SK-N-SH treated with all-trans-retinoic acid at 6 μM for 48 hours (cell line): ENCODE results near the gene MVK.

Source experiments
- ATAC-seq: fragments of 200-7000 bp; cut with Tn5 transposase; 3 replicates; pipeline ENCODE4 v1.9.1; 2020; ENCODE audit warnings: mild to moderate bottlenecking, moderate library complexity
- ARNTL ChIP-seq: fragments of 450-650 bp; formaldehyde crosslinking; IDR thresholded peaks from 2 replicates; pipeline ENCODE4 v1.5.0; 2020; ENCODE audit warnings: low read depth, mild to moderate bottlenecking, moderate library complexity, borderline replicate concordance
- BACH2 ChIP-seq: fragments of 250-450 bp; sonication (Bioruptor Pico); IDR thresholded peaks from 2 replicates; pipeline ENCODE4 v1.9.0; 2021; ENCODE audit warnings: mild to moderate bottlenecking, borderline replicate concordance
- CSDC2 ChIP-seq: fragments of 250-450 bp; sonication (Bioruptor Pico); IDR thresholded peaks from 2 replicates; pipeline ENCODE4 v1.5.0; 2020; ENCODE audit warnings: mild to moderate bottlenecking, moderate library complexity
- GLIS3 ChIP-seq: fragments of 250-450 bp; sonication (Bioruptor Pico); IDR thresholded peaks from 2 replicates; pipeline ENCODE4 v1.5.0; 2020; ENCODE audit warnings: mild to moderate bottlenecking, moderate library complexity
- ISL1 ChIP-seq: fragments of 250-450 bp; sonication (Bioruptor Pico); IDR thresholded peaks from 2 replicates; pipeline ENCODE4 v2.1.2; 2022; ENCODE audit warnings: mild to moderate bottlenecking, moderate library complexity
- PPARA ChIP-seq: fragments of 250-450 bp; sonication (Bioruptor Pico); IDR thresholded peaks from 2 replicates; pipeline ENCODE4 v1.5.0; 2020; ENCODE audit warnings: mild to moderate bottlenecking, borderline replicate concordance
- RARB ChIP-seq: fragments of 250-450 bp; sonication (Bioruptor Pico); IDR thresholded peaks from 2 replicates; pipeline ENCODE4 v1.8.0; 2021; ENCODE audit warnings: mild to moderate bottlenecking, moderate library complexity
- SNAI2 ChIP-seq: fragments of 250-450 bp; sonication (Bioruptor Pico); IDR thresholded peaks from 2 replicates; pipeline ENCODE4 v1.5.0; 2020; ENCODE audit warnings: mild to moderate bottlenecking, moderate library complexity
- TCF4 ChIP-seq: fragments of 250-450 bp; sonication (Bioruptor Pico); IDR thresholded peaks from 2 replicates; pipeline ENCODE4 v1.8.0; 2021; ENCODE audit warnings: mild to moderate bottlenecking, moderate library complexity, borderline replicate concordance
- ZFP3 ChIP-seq: fragments of 250-450 bp; sonication (Bioruptor Pico); IDR thresholded peaks from 2 replicates; pipeline ENCODE4 v1.5.0; 2020; ENCODE audit warnings: mild to moderate bottlenecking, moderate library complexity
- ZFP30 ChIP-seq: fragments of 450-650 bp; formaldehyde crosslinking; IDR thresholded peaks from 2 replicates; pipeline ENCODE4 v1.5.0; 2022; ENCODE audit warnings: mild to moderate bottlenecking, moderate library complexity
- ZNF8 ChIP-seq: fragments of 450-650 bp; formaldehyde crosslinking; IDR thresholded peaks from 2 replicates; pipeline ENCODE4 v1.5.0; 2020; ENCODE audit warnings: mild to moderate bottlenecking, moderate library complexity
- TF ChIP-seq, protein P1 (sequence below): fragments of 250-450 bp; sonication (Bioruptor Pico); IDR thresholded peaks from 2 replicates; pipeline ENCODE4 v1.5.1; 2021; ENCODE audit warnings: mild to moderate bottlenecking, moderate library complexity
- TF ChIP-seq, protein P2 (sequence below): fragments of 250-450 bp; sonication (Bioruptor Pico); IDR thresholded peaks from 2 replicates; pipeline ENCODE4 v1.5.0; 2020; ENCODE audit warnings: mild to moderate bottlenecking, moderate library complexity
- TF ChIP-seq, protein P3 (sequence below): fragments of 250-450 bp; sonication (Bioruptor Pico); IDR thresholded peaks from 2 replicates; pipeline ENCODE4 v1.8.0; 2021; ENCODE audit warnings: low read depth, mild to moderate bottlenecking, moderate library complexity, borderline replicate concordance
- TF ChIP-seq, protein P4 (sequence below): fragments of 250-450 bp; sonication (Bioruptor Pico); IDR thresholded peaks from 2 replicates; pipeline ENCODE4 v1.5.1; 2020; ENCODE audit warnings: low read depth, mild to moderate bottlenecking, moderate library complexity

The MVK gene

DNA sequence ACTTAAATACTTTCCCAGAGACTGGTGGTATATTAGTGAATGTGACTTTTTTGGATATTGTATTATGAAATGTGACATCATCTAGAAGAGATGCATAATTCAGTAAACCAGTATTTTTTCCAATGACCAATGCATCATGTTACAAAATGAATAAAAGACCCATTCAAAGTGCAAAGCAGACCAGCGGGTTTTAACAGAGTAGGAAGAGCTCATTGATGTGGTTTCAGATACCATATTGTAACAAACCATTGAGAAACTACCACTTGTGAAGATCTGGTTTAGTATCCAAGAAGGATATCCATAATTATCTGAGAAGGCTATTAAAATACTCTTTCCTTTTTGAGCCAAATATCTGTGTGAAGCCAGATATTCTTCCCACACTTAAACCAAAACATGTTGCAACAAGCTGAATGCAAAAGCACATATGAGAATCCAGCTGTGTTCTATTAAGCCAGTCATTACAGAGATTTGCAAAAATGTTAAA is 47.7 kb downstream of the MVK start (continued):
- TF ChIP-seq CSDC2 (no peak), SNAI2 (CRISPR knock-in tag) (no peak), ZFP30 (CRISPR knock-in tag) (no peak), BACH2 (CRISPR knock-in tag) (no peak)
- TF ChIP-seq, protein P1, sequence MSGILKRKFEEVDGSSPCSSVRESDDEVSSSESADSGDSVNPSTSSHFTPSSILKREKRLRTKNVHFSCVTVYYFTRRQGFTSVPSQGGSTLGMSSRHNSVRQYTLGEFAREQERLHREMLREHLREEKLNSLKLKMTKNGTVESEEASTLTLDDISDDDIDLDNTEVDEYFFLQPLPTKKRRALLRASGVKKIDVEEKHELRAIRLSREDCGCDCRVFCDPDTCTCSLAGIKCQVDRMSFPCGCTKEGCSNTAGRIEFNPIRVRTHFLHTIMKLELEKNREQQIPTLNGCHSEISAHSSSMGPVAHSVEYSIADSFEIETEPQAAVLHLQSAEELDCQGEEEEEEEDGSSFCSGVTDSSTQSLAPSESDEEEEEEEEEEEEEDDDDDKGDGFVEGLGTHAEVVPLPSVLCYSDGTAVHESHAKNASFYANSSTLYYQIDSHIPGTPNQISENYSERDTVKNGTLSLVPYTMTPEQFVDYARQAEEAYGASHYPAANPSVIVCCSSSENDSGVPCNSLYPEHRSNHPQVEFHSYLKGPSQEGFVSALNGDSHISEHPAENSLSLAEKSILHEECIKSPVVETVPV (CRISPR knock-in tag): no peak

DNA sequence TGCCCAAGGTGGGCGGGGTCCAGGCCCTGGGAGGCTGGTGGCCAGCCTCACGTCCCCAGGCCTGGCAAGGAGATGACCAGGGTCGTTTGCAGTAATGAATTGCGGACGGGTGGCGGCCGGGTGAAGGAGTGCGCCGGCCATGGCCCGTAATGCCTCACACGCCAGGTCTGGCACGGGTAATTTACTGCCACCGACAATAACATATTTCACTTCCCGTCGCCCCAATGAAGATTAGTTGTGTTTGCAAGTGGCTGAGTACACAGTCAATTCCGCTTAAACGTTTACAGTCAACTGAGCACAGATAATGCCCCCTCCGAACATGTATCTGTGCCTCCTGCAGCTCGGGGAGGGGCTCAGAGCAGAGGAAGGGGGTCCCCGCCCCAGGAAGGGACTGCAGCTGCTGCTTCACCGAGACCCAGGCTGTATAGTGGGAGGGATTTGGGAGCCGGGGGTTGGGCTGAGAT is 48.3 kb downstream of the MVK start:
- TF ChIP-seq TCF4 (CRISPR knock-in tag): peak; percentile 73; the same call in 1 of the 2 replicates
- TF ChIP-seq, protein P2, sequence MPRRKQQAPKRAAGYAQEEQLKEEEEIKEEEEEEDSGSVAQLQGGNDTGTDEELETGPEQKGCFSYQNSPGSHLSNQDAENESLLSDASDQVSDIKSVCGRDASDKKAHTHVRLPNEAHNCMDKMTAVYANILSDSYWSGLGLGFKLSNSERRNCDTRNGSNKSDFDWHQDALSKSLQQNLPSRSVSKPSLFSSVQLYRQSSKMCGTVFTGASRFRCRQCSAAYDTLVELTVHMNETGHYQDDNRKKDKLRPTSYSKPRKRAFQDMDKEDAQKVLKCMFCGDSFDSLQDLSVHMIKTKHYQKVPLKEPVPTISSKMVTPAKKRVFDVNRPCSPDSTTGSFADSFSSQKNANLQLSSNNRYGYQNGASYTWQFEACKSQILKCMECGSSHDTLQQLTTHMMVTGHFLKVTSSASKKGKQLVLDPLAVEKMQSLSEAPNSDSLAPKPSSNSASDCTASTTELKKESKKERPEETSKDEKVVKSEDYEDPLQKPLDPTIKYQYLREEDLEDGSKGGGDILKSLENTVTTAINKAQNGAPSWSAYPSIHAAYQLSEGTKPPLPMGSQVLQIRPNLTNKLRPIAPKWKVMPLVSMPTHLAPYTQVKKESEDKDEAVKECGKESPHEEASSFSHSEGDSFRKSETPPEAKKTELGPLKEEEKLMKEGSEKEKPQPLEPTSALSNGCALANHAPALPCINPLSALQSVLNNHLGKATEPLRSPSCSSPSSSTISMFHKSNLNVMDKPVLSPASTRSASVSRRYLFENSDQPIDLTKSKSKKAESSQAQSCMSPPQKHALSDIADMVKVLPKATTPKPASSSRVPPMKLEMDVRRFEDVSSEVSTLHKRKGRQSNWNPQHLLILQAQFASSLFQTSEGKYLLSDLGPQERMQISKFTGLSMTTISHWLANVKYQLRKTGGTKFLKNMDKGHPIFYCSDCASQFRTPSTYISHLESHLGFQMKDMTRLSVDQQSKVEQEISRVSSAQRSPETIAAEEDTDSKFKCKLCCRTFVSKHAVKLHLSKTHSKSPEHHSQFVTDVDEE (CRISPR knock-in tag): peak; percentile 71; the same call in 1 of the 2 replicates
- TF ChIP-seq RARB: no peak
- no peak for TF ChIP-seq ISL1 (CRISPR knock-in tag)
- no peak for ATAC-seq

DNA sequence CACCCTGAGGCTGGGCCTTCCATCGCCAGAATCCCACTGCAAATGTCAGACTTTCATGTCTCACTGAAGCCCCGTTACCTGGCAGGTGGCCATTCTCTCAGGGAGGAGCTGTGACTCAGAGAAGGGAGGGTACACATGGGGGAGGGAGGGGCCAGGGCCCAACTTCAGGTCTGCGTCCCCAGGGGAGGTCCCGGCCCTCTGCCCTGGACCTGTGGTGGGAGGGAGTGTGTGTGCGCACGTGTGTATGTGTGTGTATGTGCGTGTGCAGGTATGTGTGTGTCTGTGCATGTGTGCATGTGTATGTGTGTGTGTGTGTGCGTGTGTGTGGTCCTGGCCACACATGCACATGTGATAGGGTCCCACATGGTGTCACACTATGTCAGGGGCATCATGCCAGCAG is 50.9 kb downstream of the MVK start:
- TF ChIP-seq, protein P3, sequence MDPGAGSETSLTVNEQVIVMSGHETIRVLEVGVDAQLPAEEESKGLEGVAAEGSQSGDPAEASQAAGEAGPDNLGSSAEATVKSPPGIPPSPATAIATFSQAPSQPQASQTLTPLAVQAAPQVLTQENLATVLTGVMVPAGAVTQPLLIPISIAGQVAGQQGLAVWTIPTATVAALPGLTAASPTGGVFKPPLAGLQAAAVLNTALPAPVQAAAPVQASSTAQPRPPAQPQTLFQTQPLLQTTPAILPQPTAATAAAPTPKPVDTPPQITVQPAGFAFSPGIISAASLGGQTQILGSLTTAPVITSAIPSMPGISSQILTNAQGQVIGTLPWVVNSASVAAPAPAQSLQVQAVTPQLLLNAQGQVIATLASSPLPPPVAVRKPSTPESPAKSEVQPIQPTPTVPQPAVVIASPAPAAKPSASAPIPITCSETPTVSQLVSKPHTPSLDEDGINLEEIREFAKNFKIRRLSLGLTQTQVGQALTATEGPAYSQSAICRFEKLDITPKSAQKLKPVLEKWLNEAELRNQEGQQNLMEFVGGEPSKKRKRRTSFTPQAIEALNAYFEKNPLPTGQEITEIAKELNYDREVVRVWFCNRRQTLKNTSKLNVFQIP (CRISPR knock-in tag): no peak
- no peak for TF ChIP-seq ARNTL (CRISPR knock-in tag)
- TF ChIP-seq ZFP30 (CRISPR knock-in tag): no peak
- TF ChIP-seq ZFP3 (CRISPR knock-in tag): no peak
- no peak for TF ChIP-seq GLIS3 (CRISPR knock-in tag)
- no peak for TF ChIP-seq ZNF8
- TF ChIP-seq PPARA (CRISPR knock-in tag): no peak
- no peak for TF ChIP-seq CSDC2
- TF ChIP-seq, protein P4, sequence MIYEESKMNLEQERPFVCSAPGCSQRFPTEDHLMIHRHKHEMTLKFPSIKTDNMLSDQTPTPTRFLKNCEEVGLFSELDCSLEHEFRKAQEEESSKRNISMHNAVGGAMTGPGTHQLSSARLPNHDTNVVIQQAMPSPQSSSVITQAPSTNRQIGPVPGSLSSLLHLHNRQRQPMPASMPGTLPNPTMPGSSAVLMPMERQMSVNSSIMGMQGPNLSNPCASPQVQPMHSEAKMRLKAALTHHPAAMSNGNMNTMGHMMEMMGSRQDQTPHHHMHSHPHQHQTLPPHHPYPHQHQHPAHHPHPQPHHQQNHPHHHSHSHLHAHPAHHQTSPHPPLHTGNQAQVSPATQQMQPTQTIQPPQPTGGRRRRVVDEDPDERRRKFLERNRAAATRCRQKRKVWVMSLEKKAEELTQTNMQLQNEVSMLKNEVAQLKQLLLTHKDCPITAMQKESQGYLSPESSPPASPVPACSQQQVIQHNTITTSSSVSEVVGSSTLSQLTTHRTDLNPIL (CRISPR knock-in tag): no peak
- TF ChIP-seq, protein P2 (CRISPR knock-in tag): no peak
- TF ChIP-seq, protein P1 (CRISPR knock-in tag): no peak
- no peak for ATAC-seq
